MM.1S (cell line): ENCODE data around the gene PTGR3.

Source experiments
- EZH2 ChIP-seq: fragments of 300-600 bp; sonication (generic); optimal IDR thresholded peaks from 2 replicates; pipeline ENCODE3; 2017; ENCODE audit warnings: low read depth, mild to moderate bottlenecking, antibody characterized with exemption, low read length, mixed read lengths
- EZH2phosphoT487 ChIP-seq: fragments of 300-600 bp; sonication (generic); IDR thresholded peaks from 2 replicates; pipeline ENCODE4 v1.6.1; 2018; ENCODE audit warnings: antibody characterized with exemption, low read length
- TF ChIP-seq, protein P1 (sequence below): fragments of 300-600 bp; sonication (generic); IDR thresholded peaks from 2 replicates; pipeline ENCODE4 v1.5.1; 2016; ENCODE audit warnings: antibody characterized with exemption, low read length, mixed read lengths

GRCh38 chr18:75209129-75209950, at the start of gene PTGR3:
- TF ChIP-seq, protein P1, sequence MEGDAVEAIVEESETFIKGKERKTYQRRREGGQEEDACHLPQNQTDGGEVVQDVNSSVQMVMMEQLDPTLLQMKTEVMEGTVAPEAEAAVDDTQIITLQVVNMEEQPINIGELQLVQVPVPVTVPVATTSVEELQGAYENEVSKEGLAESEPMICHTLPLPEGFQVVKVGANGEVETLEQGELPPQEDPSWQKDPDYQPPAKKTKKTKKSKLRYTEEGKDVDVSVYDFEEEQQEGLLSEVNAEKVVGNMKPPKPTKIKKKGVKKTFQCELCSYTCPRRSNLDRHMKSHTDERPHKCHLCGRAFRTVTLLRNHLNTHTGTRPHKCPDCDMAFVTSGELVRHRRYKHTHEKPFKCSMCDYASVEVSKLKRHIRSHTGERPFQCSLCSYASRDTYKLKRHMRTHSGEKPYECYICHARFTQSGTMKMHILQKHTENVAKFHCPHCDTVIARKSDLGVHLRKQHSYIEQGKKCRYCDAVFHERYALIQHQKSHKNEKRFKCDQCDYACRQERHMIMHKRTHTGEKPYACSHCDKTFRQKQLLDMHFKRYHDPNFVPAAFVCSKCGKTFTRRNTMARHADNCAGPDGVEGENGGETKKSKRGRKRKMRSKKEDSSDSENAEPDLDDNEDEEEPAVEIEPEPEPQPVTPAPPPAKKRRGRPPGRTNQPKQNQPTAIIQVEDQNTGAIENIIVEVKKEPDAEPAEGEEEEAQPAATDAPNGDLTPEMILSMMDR, result no peak
- TF ChIP-seq EZH2 (no peak), EZH2phosphoT487 (no peak)
